Natural killer cell (primary cell): ENCODE data around the gene DOCK4. TPM values are rescaled to one million over a fixed set of nuclear protein-coding genes. Genes with fewer than 3 reads are reported as not detected.

Experiments
- ATAC-seq, 3 donors: fragments of 150-1000 bp in 2 of 3; fragments of 200-7000 bp in 1 of 3; cut with Tn5 transposase; 1 replicate in 1 of 3; 2 replicates in 2 of 3; pipeline ENCODE4 v1.10.0; 2021; ENCODE audit warnings: mild to moderate bottlenecking in 2 of 3, moderate library complexity in 2 of 3
- DNase-seq, 2 donors: peaks; one replicate each; pipeline versions ENCODE4 v3.0.0 to v3.0.0-alpha.2; 2013 to 2021; ENCODE audit warnings: mixed read lengths in 1 of 2
- H3K27ac ChIP-seq: one replicate; pipeline ENCODE4 v1.5.1; 2013; ENCODE audit warnings: mild to moderate bottlenecking, low read length
- H3K27me3 ChIP-seq: one replicate; pipeline ENCODE4 v1.6.1; 2013; ENCODE audit warnings: low read length; ENCODE audit not compliant: control insufficient read depth, insufficient read depth
- H3K36me3 ChIP-seq: one replicate; pipeline ENCODE4 v1.6.1; 2013; ENCODE audit warnings: low read length; ENCODE audit not compliant: control insufficient read depth, insufficient read depth
- H3K4me1 ChIP-seq: one replicate; pipeline ENCODE4 v1.6.1; 2013; ENCODE audit warnings: low read length; ENCODE audit not compliant: control insufficient read depth, insufficient read depth
- H3K4me3 ChIP-seq: one replicate; pipeline ENCODE4 v1.5.1; 2013; ENCODE audit warnings: low read length
- H3K9me3 ChIP-seq: one replicate; pipeline ENCODE4 v1.6.1; 2013; ENCODE audit warnings: low read length; ENCODE audit not compliant: control insufficient read depth, insufficient read depth
- H3K27ac Mint-ChIP-seq, 2 donors: one replicate each; pipeline ENCODE4 v1.8.0; 2022; ENCODE audit warnings: mild to moderate bottlenecking in 2 of 2, mixed read lengths in 2 of 2, moderate library complexity in 1 of 2
- H3K27me3 Mint-ChIP-seq, 2 donors: one replicate each; pipeline ENCODE4 v1.8.0; 2022; ENCODE audit warnings: low read depth in 2 of 2, mixed read lengths in 2 of 2
- H3K36me3 Mint-ChIP-seq: one replicate; pipeline ENCODE4 v1.8.0; 2022; ENCODE audit warnings: mixed read lengths
- H3K4me1 Mint-ChIP-seq, 2 donors: one replicate each; pipeline ENCODE4 v1.8.0; 2022; ENCODE audit warnings: mixed read lengths in 2 of 2
- H3K4me3 Mint-ChIP-seq: one replicate; pipeline ENCODE4 v1.8.0; 2022; ENCODE audit warnings: mild to moderate bottlenecking, moderate library complexity, mixed read lengths
- H3K9me3 Mint-ChIP-seq, 2 donors: one replicate each; pipeline ENCODE4 v1.8.0; 2022; ENCODE audit warnings: mixed read lengths in 2 of 2
- CTCF ChIP-seq: fragments of 200-600 bp; IDR thresholded peaks from one replicate; pipeline ENCODE4 v1.8.0; 2022; ENCODE audit warnings: antibody characterized with exemption
- WGBS: methylation state at CpG from one replicate; pipeline ENCODE4 v1.1.7; 2013; ENCODE audit warnings: missing lambda C conversion rate; ENCODE audit not compliant: insufficient coverage; 5-methylcytosine and 5-hydroxymethylcytosine counted together
- intact Hi-C: fragments of 100-400 bp; cut with micrococcal nuclease; formaldehyde crosslinking; loops from one replicate; pipeline ENCODE4 v1.14.2; 2022
- total RNA-seq, 4 donors: library from RNA; stranded (reverse); fragments of 120-200 nt in 1 of 4; gene quantifications; one replicate each; pipeline versions ENCODE4 v1.2.3 to v1.2.4, GENCODE V29; 2013 to 2022

The DOCK4 gene
- total RNA-seq, 3 donors from 2014 or later (not counting 1 experiment from before 2014, with no cell fraction given): 0.61 to 2.4 (median 0.89) TPM

DNA sequence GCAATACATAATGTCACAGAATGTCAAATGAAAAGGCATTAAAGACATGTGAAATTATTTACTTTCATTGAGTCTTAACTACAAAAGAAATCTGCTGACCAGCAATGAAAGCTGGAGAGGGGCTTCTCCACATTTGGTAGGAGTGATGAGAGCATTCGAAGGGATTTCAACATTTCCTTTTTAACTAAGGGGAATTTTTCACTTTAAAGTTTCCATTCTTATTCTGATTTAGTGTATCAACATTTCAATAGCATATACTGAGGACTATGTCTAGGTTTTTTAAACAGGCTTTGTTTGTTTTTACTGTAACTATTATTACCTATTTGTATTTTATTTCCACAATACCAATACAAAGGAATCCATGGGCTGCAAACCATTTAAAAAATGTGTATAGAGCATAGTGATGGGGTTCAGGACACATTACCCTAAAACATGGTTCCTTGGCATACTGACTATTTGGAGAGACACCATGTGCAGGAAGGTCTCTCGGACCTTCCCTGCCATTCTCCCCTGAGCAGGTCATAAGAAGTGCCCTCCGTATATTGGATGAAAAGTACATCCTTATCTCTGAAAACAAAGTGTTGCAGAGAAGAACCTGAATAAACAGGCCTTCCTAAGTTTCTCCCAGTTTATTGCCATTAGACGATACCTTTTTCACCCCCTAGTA is 278.7 kb downstream of the DOCK4 start:
- 90% methylated on average over 3 of the region's 4 CpGs for WGBS
- DNase-seq (no peak), ATAC-seq (no peak)
- Mint-ChIP-seq H3K27ac (no peak overlapping the region), H3K9me3 (peaks cover 4% of the 10 kb centered on the region in 2 donors), H3K4me1 (no peaks in the 10 kb centered on the region), H3K4me3 (no peak overlapping the region), H3K27me3 (peaks cover 0 to 2% of the 10 kb centered on the region in 2 donors), H3K36me3 (no peaks in the 10 kb centered on the region)
- no peaks in the 10 kb centered on the region for H3K27me3 ChIP-seq
- TF ChIP-seq CTCF: no peak
- intact Hi-C loops: no loop called here
- no peaks in the 10 kb centered on the region for H3K4me1 ChIP-seq
- H3K4me3 ChIP-seq: no peak overlapping the region
- H3K36me3 ChIP-seq: no peaks in the 10 kb centered on the region
- H3K9me3 ChIP-seq: no peaks in the 10 kb centered on the region
- H3K27ac ChIP-seq: no peak overlapping the region

GRCh38 chr7:111920329-111920728 is 285.9 kb downstream of the DOCK4 start:
- ATAC-seq (no peak), DNase-seq (no peak)
- no peak for TF ChIP-seq CTCF
- H3K4me1 ChIP-seq: no peaks in the 10 kb centered on the region
- 100% methylated on average over 1 of the region's 1 CpG for WGBS
- H3K27ac ChIP-seq: no peak overlapping the region
- intact Hi-C loops: no loop called here
- H3K4me3 ChIP-seq: no peak overlapping the region
- H3K27me3 ChIP-seq: no peaks in the 10 kb centered on the region
- Mint-ChIP-seq H3K9me3 (peaks cover 6 to 10% of the 10 kb centered on the region in 2 donors), H3K27ac (no peak overlapping the region), H3K36me3 (no peaks in the 10 kb centered on the region), H3K27me3 (peaks cover 0 to 2% of the 10 kb centered on the region in 2 donors), H3K4me3 (no peak overlapping the region), H3K4me1 (no peaks in the 10 kb centered on the region)
- no peaks in the 10 kb centered on the region for H3K36me3 ChIP-seq
- H3K9me3 ChIP-seq: no peaks in the 10 kb centered on the region

DNA sequence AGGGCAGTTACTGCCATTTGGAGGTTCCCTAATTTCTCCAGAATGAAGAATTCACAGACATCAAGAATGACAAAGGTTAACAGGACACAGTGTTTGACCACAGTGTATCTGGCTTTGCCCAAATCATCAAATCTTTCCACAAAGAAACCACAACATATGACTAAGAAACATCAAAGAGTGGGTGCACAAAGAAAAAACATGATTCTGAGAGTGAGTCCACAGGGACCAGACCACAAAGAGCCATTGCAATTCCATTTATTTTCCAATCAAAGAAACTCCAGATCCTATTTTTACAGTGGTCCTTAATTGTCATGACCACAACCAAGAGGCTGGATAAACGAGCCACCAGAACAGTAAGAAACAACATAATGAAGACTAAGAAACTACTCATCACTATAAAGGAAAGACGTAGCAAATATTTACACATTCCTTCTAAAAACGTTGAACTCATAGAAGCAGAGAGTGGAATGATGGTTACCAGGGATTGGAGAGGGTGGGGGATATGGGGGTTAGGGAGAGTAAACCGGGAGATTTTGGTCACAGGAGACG is 286.5 kb downstream of the DOCK4 start:
- H3K4me3 ChIP-seq: no peak overlapping the region
- Mint-ChIP-seq H3K4me1 (no peaks in the 10 kb centered on the region), H3K27ac (no peak overlapping the region), H3K36me3 (no peaks in the 10 kb centered on the region), H3K27me3 (no peaks in the 10 kb centered on the region), H3K9me3 (peaks cover 4 to 7% of the 10 kb centered on the region in 2 donors), H3K4me3 (no peak overlapping the region)
- WGBS: 77% methylated on average over 4 of the region's 5 CpGs
- H3K27me3 ChIP-seq: no peaks in the 10 kb centered on the region
- intact Hi-C loops: no loop called here
- no peaks in the 10 kb centered on the region for H3K36me3 ChIP-seq
- DNase-seq: no peak
- no peak overlapping the region for H3K27ac ChIP-seq
- no peaks in the 10 kb centered on the region for H3K9me3 ChIP-seq
- ATAC-seq: no peak
- no peak for TF ChIP-seq CTCF
- no peaks in the 10 kb centered on the region for H3K4me1 ChIP-seq

- Histone ChIP-seq H3K9me3 (no peaks in the 10 kb centered on the region), H3K4me3 (no peak overlapping the region), H3K36me3 (no peaks in the 10 kb centered on the region), H3K27ac (no peak overlapping the region), H3K4me1 (no peaks in the 10 kb centered on the region), H3K27me3 (no peaks in the 10 kb centered on the region)
- TF ChIP-seq CTCF: no peak
- ATAC-seq (no peak), DNase-seq (no peak)
- no peaks in the 10 kb centered on the region for H3K4me1 Mint-ChIP-seq
- peaks cover 7% of the 10 kb centered on the region in 2 donors for H3K9me3 Mint-ChIP-seq
- 94% methylated on average over 2 of the region's 2 CpGs for WGBS
- H3K27me3 Mint-ChIP-seq: no peaks in the 10 kb centered on the region
- no peak overlapping the region for H3K4me3 Mint-ChIP-seq
- H3K27ac Mint-ChIP-seq: no peak overlapping the region
- no peaks in the 10 kb centered on the region for H3K36me3 Mint-ChIP-seq
- intact Hi-C loops: no loop called here
Measured at GRCh38 chr7:111919164-111919563, 287.0 kb downstream of the DOCK4 start.
